WERI-Rb-1 (cell line): ENCODE measurements around the gene VCX3A.

ENCODE experiments used
- DNase-seq: peaks from one replicate; pipeline ENCODE4 v3.0.0-alpha.2; 2020
- H3K27ac ChIP-seq: fragments of 250-450 bp; sonication (Bioruptor Pico); 2 replicates; pipeline ENCODE4 v1.5.1; 2020; ENCODE audit warnings: mild to moderate bottlenecking, moderate library complexity
- H3K27me3 ChIP-seq: fragments of 250-450 bp; sonication (Bioruptor Pico); 2 replicates; pipeline ENCODE4 v1.5.1; 2021; ENCODE audit warnings: mild to moderate bottlenecking, low read depth, moderate library complexity; ENCODE audit not compliant: insufficient read depth, severe bottlenecking
- H3K36me3 ChIP-seq: fragments of 250-450 bp; sonication (Bioruptor Pico); 2 replicates; pipeline ENCODE4 v1.5.1; 2020; ENCODE audit warnings: mild to moderate bottlenecking, moderate library complexity
- H3K4me3 ChIP-seq: 2 replicates; pipeline ENCODE4 v1.5.1; 2011; ENCODE audit warnings: low read depth, mild to moderate bottlenecking, control low read depth, low read length
- H3K9me3 ChIP-seq: fragments of 250-450 bp; sonication (Bioruptor Pico); 2 replicates; pipeline ENCODE4 v1.5.1; 2021; ENCODE audit warnings: mild to moderate bottlenecking, moderate library complexity; ENCODE audit not compliant: severe bottlenecking
- CTCF ChIP-seq: IDR thresholded peaks from 2 replicates; pipeline ENCODE4 v1.5.1; 2011; ENCODE audit warnings: low read depth, mild to moderate bottlenecking, control low read depth, inconsistent platforms, low read length

Gene VCX3A

GRCh38 chrX:6498324-6498723 is 36.6 kb downstream of the VCX3A start:
- DNase-seq: no peak
- Histone ChIP-seq H3K4me3 (no peak overlapping the region), H3K36me3 (no peaks in the 10 kb centered on the region), H3K9me3 (no peaks in the 10 kb centered on the region), H3K27ac (no peak overlapping the region), H3K27me3 (no peaks in the 10 kb centered on the region)
- TF ChIP-seq CTCF: no peak
